ENCODE results near the gene SLC25A31.

SLC25A31 gene

DNA sequence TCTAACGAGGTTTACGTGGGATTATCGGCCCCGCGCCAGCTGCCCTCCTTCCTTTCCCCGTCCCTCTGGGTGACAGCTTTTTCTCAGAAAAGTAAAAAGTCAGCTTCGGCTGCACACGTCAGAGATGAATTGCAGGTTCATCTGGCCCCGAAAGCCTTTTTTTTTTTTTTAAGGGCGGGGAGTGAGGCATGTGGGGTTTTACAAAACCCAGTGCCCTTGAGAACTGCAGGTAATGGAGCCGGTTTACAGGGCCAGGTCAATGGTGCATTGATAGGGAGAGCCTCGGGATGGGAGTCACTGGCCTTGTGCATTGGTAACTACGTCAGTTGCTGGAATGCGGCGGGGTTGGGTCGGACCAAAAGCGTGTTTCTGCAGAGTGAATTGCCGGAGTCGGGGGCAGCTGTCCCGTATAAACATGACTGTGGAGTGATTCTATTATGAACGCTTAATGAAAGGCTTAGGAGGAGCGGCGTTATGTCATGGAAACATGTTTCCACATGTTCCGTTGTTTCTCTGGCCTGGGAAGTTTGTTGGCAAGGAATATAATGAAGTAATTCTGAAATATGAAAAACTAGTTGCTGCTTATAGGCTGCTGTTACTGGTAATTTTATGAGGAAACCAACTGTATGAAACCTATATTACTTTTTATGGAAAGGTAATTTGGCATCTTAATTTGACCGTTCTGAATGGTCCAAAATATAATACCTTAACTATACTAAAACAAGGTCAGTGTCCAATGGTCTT is 53.0 kb downstream of the SLC25A31 start:
- intact Hi-C loops (cut with micrococcal nuclease): loop anchor here (2.0 to 10.0 kb wide), 4 partner anchors 98 to 184 kb away; partner anchors contain the start of genes ABHD18, INTU, MFSD8 and PLK4
- Mint-ChIP-seq H3K4me1 (ENCODE audit: low read depth) (peaks cover 31% of the 10 kb centered on the region), H3K9me3 (no peaks in the 10 kb centered on the region), H3K36me3 (ENCODE audit: low read depth) (peaks cover 7% of the 10 kb centered on the region), H3K4me3 (peak overlapping the region; percentile 82), H3K27me3 (peaks cover 40% of the 10 kb centered on the region), H3K27ac (peak overlapping the region; percentile 34)

DNA sequence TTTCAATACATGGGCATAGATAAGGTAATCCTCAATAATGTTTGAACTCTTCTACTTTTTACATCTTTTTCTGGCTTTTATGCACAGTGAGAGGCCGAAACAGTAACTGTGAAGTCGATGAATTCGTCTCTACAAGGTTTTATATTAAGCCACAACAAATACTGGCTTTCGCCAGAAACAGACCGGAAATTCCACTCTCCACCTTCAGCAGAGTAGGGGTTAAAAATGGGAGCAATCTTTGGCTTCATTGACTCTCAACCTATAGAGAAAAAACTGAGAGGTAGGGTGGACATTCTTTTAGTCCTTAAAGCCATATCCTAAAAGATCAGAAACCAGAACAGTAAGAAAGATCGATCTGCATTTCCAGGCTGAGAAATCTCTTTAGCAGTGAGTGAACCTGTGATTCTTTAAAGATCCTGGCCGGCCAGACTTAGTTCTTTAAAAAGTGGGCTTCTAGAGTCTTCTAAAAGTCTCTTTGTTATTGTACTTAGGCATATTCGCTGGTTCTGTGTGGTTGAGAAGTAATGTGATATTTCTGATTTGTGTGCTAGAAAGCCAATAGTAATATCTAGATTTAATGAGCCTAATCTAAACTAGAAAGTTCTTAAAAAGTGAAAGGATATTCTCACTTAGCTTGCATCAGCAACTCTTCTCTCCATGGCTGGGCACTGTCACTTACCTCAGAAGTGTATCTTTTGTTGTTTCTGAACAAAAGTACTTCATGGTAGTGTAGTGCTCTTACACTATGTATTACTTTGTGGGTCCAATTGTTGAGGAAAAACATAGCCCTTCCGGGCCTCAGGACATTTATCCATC is 54.0 kb downstream of the SLC25A31 start:
- H3K9me3 Mint-ChIP-seq: no peaks in the 10 kb centered on the region
- H3K27ac Mint-ChIP-seq: no peak overlapping the region
- peaks cover 35% of the 10 kb centered on the region for H3K27me3 Mint-ChIP-seq
- no peak overlapping the region for H3K4me3 Mint-ChIP-seq
- intact Hi-C loops (cut with micrococcal nuclease): loop anchor here (2.0 to 10.0 kb wide), 4 partner anchors 97 to 183 kb away; partner anchors contain the start of genes ABHD18, INTU, MFSD8 and PLK4
- peaks cover 23% of the 10 kb centered on the region for H3K4me1 Mint-ChIP-seq (ENCODE audit: low read depth)
- peaks cover 7% of the 10 kb centered on the region for H3K36me3 Mint-ChIP-seq (ENCODE audit: low read depth)

DNA sequence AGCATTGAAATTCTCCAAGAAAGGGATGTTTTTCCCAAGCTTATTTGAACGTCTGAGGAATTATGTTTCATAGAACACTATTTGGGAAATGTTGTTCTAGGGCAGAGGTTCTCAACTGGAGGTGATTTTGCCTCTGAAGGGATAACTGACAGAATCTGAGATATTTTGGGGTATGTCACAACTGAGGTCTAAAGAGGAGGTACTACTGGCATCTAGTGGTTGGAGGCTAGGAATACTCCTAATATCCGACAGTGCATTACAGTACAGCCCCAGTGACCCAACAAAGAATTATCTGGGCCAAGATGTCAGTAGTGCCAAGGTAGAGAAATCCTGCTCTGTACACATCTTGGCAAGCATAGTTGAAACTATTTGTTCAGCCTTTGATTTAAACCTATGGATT is 58.3 kb downstream of the SLC25A31 start:
- Mint-ChIP-seq H3K4me3 (no peak overlapping the region), H3K4me1 (ENCODE audit: low read depth) (no peaks in the 10 kb centered on the region), H3K27ac (no peak overlapping the region), H3K27me3 (peaks cover 5% of the 10 kb centered on the region), H3K36me3 (ENCODE audit: low read depth) (no peaks in the 10 kb centered on the region), H3K9me3 (no peaks in the 10 kb centered on the region)
- intact Hi-C loops (cut with micrococcal nuclease): loop anchor here (10.0 kb wide), 1 partner anchor 154 kb away; the partner anchor contains the start of gene INTU

DNA sequence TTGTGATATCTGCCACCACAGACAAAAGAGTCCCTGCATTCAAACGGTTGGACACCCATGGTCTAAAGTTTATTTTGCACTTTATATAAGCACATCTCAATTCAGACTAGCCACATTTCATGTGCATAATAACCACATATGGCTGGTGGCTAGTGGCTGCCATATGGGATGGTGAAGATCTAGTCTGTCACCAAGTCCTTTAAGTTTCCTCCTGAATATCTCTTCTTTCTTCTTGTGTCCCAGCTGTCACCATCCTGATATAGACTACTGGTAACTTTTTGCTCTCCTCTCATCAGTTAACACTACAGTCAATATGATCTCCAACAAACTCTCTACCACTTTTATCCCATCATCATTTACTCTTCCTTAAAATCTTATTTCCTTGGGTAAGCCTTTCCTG is 61.2 kb downstream of the SLC25A31 start:
- Mint-ChIP-seq H3K4me1 (ENCODE audit: low read depth) (no peaks in the 10 kb centered on the region), H3K27ac (no peak overlapping the region), H3K36me3 (ENCODE audit: low read depth) (no peaks in the 10 kb centered on the region), H3K27me3 (no peaks in the 10 kb centered on the region), H3K4me3 (no peak overlapping the region), H3K9me3 (no peaks in the 10 kb centered on the region)
- intact Hi-C loops (cut with micrococcal nuclease): no loop called here

DNA sequence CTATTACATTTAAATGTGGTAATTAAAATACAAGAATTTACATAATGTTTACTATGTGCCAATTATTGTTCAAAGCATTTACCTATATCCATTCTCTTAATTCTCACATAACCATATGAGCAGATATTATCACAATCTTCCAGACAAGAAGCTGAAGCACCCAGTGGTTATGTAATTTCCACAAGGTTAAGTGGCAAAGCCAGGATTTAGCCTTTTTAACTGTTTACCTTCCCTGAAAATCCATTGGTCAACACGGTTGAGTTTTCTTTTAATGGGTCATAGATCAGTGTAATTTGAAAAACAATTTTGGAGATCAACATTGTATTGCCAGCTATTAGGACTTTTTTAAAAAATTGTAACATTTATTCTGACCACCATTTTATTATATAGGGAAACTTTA is 63.3 kb downstream of the SLC25A31 start:
- Mint-ChIP-seq H3K36me3 (ENCODE audit: low read depth) (no peaks in the 10 kb centered on the region), H3K4me1 (ENCODE audit: low read depth) (no peaks in the 10 kb centered on the region), H3K27ac (no peak overlapping the region), H3K4me3 (no peak overlapping the region), H3K27me3 (no peaks in the 10 kb centered on the region), H3K9me3 (no peaks in the 10 kb centered on the region)
- intact Hi-C loops (cut with micrococcal nuclease): no loop called here

DNA sequence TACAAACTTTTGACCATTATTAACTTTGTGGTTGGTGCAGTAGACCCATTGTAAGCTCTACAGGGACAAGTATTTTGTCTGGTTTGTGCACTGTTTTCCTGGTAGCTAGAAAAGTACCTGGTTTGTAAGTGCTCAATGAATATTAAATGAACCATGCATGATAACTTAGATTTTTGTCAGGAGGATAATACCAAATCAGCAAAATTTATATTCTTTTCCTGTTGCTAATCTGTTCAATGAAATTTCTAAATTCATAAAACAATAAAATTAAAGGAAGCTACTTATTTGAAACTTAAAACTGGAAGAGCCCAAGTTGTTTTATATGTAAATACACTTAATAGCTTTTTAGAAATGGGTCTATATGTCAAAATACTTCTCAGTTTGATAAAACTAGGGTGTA is 69.5 kb downstream of the SLC25A31 start:
- no peak overlapping the region for H3K27ac Mint-ChIP-seq
- no peaks in the 10 kb centered on the region for H3K9me3 Mint-ChIP-seq
- intact Hi-C loops (cut with micrococcal nuclease): no loop called here
- H3K36me3 Mint-ChIP-seq (ENCODE audit: low read depth): no peaks in the 10 kb centered on the region
- H3K4me3 Mint-ChIP-seq: no peak overlapping the region
- H3K27me3 Mint-ChIP-seq: no peaks in the 10 kb centered on the region
- H3K4me1 Mint-ChIP-seq (ENCODE audit: low read depth): no peaks in the 10 kb centered on the region

DNA sequence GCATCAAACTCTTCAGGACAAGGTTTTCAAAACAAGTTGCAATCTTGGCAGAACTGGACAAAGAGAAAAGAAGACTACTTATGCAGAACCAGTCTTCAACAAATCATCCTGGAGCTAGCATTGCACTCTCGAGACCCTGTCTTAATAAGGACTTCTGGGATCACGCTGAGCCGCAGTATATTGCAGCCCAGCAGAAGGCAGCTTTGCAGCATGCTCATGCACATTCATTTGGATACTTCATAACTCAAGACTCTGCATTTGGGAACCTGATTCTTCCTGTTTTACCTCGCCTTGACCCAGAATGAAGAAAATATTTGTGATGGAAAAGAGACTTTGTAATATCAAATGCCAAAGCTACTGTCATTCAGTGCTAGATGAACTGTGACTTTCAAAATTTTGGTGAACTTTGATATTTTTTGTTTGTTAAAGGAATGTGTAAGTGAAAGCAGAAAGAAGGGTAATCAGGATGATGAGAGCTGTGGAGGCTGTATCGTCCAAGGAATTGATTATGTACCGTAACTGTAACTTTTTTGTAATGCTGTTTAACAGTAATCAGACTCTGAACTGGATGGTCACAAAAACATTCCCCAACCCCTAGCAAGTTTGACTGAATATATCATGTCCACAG is 79.1 kb downstream of the SLC25A31 start:
- H3K9me3 Mint-ChIP-seq: no peaks in the 10 kb centered on the region
- intact Hi-C loops (cut with micrococcal nuclease): no loop called here
- H3K27ac Mint-ChIP-seq: no peak overlapping the region
- no peak overlapping the region for H3K4me3 Mint-ChIP-seq
- H3K4me1 Mint-ChIP-seq (ENCODE audit: low read depth): no peaks in the 10 kb centered on the region
- H3K27me3 Mint-ChIP-seq: no peaks in the 10 kb centered on the region
- no peaks in the 10 kb centered on the region for H3K36me3 Mint-ChIP-seq (ENCODE audit: low read depth)

DNA sequence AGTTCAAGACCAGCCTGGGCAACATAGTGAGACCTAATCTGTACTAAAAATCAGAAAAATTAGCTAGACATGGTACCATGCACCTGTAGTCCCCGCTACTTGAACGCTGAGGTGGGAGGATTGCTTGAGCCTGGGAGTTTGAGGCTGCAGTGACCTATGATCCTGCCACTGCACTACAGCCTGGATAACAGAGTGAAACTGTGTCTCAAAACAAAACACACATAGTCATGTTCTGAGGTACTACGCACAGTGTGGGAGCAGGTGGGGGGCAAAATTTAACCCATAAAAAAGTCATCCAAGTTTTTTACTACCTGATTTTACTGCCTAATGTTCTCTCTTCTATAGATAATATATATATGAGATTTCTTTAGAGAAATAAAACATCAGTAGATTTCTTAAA is 80.4 kb downstream of the SLC25A31 start:
- Mint-ChIP-seq H3K36me3 (ENCODE audit: low read depth) (no peaks in the 10 kb centered on the region), H3K4me1 (ENCODE audit: low read depth) (no peaks in the 10 kb centered on the region), H3K4me3 (no peak overlapping the region)

DNA sequence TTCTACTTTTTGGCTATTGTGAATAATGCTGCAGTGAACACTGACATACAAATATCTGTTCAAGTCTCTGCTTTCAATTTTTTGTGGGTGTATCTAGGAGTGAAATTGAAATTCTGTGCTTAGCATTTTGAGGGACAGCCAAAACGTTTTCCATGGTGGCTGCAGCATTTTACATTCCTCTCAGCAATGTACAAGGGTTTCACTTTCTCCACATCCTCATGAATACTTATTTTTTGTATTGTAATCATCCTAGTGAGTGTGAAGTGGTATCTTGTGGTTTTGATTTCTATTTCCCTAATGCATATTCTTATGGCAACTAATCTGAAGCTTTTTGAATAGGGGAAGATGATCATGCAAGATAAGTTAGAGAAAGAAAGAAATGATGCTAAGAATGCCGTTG is 92.2 kb downstream of the SLC25A31 start:
- Mint-ChIP-seq H3K36me3 (ENCODE audit: low read depth) (no peaks in the 10 kb centered on the region), H3K4me3 (no peak overlapping the region), H3K4me1 (ENCODE audit: low read depth) (no peaks in the 10 kb centered on the region), H3K27me3 (no peaks in the 10 kb centered on the region), H3K9me3 (no peaks in the 10 kb centered on the region), H3K27ac (no peak overlapping the region)
- intact Hi-C loops (cut with micrococcal nuclease): no loop called here

More for the DNA sequence above, 80.4 kb downstream of the SLC25A31 start:
- intact Hi-C loops (cut with micrococcal nuclease): no loop called here
- Mint-ChIP-seq H3K9me3 (no peaks in the 10 kb centered on the region), H3K27me3 (no peaks in the 10 kb centered on the region), H3K27ac (no peak overlapping the region)

Measured in dendritic cell treated with granulocyte-macrophage colony-stimulating factor and Interleukin-4, amounts not matched to agents 40 ng/mL and 50 ng/mL, for 4 days (primary cell).